ENCODE measurements around the gene TPM3. TPM values are rescaled to one million over a fixed set of nuclear protein-coding genes. Genes with fewer than 3 reads are reported as not detected.

Gene TPM3
- total RNA-seq = 364 and 373 TPM in 2 replicates
- long read RNA-seq, transcript TPM3-212 (8 exons, 3,131 nt) = major isoform, 328 of 378 reads
- long read RNA-seq, partial matches to known transcripts = 16 of 378 reads
- long read RNA-seq, other reads (novel, unspliced or antisense) = 23 of 378 reads

- no peak for DNase-seq (ENCODE audit: low read depth, low spot score)
- TF ChIP-seq CTCF (conservative IDR thresholded peaks at IDR 0.05) = no peak
- Mint-ChIP-seq H3K4me3 (no peak within 1 kb of the TSS), H3K4me1 (peaks cover 9% of the 10 kb centered on the region), H3K9me3 (no peaks in the 10 kb centered on the region), H3K36me3 (ENCODE audit: low read depth) (no peaks in the 10 kb centered on the region), H3K27ac (ENCODE audit: unreplicated experiment) (no peak within 1 kb of the TSS), H3K27me3 (ENCODE audit: low read depth) (peaks cover 39% of the 10 kb centered on the region)
Observed at GRCh38 chr1:154191990-154192461, at the start of gene TPM3. Gene TPM3 (minus strand): TSS chr1:154192100. CDS start chr1:154192018, 82 bp downstream.

GRCh38 chr1:154240294-154240833, 48.5 kb upstream of the TPM3 start:
- peaks cover 30% of the 10 kb centered on the region for H3K36me3 Mint-ChIP-seq (ENCODE audit: low read depth)
- no peak overlapping the region for H3K4me3 Mint-ChIP-seq
- TF ChIP-seq CTCF (conservative IDR thresholded peaks at IDR 0.05) = no peak
- no peak overlapping the region for H3K27ac Mint-ChIP-seq (ENCODE audit: unreplicated experiment)
- no peaks in the 10 kb centered on the region for H3K4me1 Mint-ChIP-seq
- H3K9me3 Mint-ChIP-seq = no peaks in the 10 kb centered on the region
- no peaks in the 10 kb centered on the region for H3K27me3 Mint-ChIP-seq (ENCODE audit: low read depth)
- DNase-seq (ENCODE audit: low read depth, low spot score) = no peak

- H3K4me1 Mint-ChIP-seq = no peaks in the 10 kb centered on the region
- no peak overlapping the region for H3K4me3 Mint-ChIP-seq
- H3K9me3 Mint-ChIP-seq = no peaks in the 10 kb centered on the region
- no peak for DNase-seq (ENCODE audit: low read depth, low spot score)
- no peak overlapping the region for H3K27ac Mint-ChIP-seq (ENCODE audit: unreplicated experiment)
- no peak for TF ChIP-seq CTCF (conservative IDR thresholded peaks at IDR 0.05)
- peaks cover 30% of the 10 kb centered on the region for H3K36me3 Mint-ChIP-seq (ENCODE audit: low read depth)
- H3K27me3 Mint-ChIP-seq (ENCODE audit: low read depth) = no peaks in the 10 kb centered on the region
Observed at GRCh38 chr1:154239491-154239890, 47.6 kb upstream of the TPM3 start.

GRCh38 chr1:154237880-154238506, 46.1 kb upstream of the TPM3 start:
- H3K27ac Mint-ChIP-seq (ENCODE audit: unreplicated experiment) = no peak overlapping the region
- TF ChIP-seq CTCF (conservative IDR thresholded peaks at IDR 0.05) = no peak
- H3K36me3 Mint-ChIP-seq (ENCODE audit: low read depth) = peaks cover 28% of the 10 kb centered on the region
- no peaks in the 10 kb centered on the region for H3K9me3 Mint-ChIP-seq
- H3K4me3 Mint-ChIP-seq = no peak overlapping the region
- H3K27me3 Mint-ChIP-seq (ENCODE audit: low read depth) = no peaks in the 10 kb centered on the region
- no peaks in the 10 kb centered on the region for H3K4me1 Mint-ChIP-seq
- DNase-seq (ENCODE audit: low read depth, low spot score) = no peak

- DNase-seq (ENCODE audit: low read depth, low spot score) = no peak
- TF ChIP-seq CTCF (conservative IDR thresholded peaks at IDR 0.05) = no peak
- Mint-ChIP-seq H3K27me3 (ENCODE audit: low read depth) (no peaks in the 10 kb centered on the region), H3K4me1 (no peaks in the 10 kb centered on the region), H3K9me3 (no peaks in the 10 kb centered on the region), H3K4me3 (no peak overlapping the region), H3K27ac (ENCODE audit: unreplicated experiment) (no peak overlapping the region), H3K36me3 (ENCODE audit: low read depth) (peaks cover 24% of the 10 kb centered on the region)
Observed at GRCh38 chr1:154237435-154237834, 45.5 kb upstream of the TPM3 start.

All from neural crest cell (in vitro differentiated cells).